ENCODE measurements around the gene HS6ST1. TPM values are rescaled to one million over a fixed set of nuclear protein-coding genes. Genes with fewer than 3 reads are reported as not detected.

The HS6ST1 gene
- total and polyA plus RNA-seq, 2 donors (not counting 1 experiment from before 2014, with no cell fraction given): 7.8 to 22.7 TPM

DNA sequence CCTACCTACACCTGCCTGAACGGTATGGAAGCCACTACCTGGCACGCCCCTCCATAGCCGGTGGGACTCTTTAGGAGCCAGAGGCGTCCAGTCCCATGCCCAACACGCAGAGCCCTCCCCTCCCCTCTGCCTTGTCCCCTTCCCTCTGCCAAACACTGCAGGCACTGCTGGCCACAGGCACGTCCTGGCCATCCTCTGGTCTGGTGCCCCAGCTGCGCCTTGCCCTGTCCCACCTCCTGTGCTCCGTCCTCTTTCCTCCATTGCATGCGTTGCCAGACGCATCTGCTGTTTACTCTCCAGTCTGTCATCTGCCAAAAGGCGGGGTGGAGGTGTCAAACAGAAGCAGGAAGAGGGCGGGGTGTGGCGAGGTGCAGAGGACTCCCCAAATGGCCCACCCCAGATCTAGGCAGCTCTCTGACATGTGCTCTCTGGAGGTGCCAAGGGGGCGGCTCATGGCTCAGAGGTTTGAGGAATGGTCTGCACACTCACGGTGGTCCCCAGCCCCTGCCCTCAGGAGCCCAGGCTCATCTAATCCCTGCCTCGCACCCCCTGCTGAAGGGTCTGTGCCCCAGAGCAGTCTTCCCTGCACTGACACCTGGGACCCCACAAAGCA lies 45.1 kb downstream of the HS6ST1 start:
- intact Hi-C loops (cut with micrococcal nuclease): no loop called here
- Mint-ChIP-seq H3K27me3 (no peaks in the 10 kb centered on the region), H3K9me3 (ENCODE audit: insufficient read depth) (peaks cover 2% of the 10 kb centered on the region), H3K27ac (no peak overlapping the region), H3K4me1 (no peaks in the 10 kb centered on the region), H3K4me3 (no peak overlapping the region)
- H3K79me2 ChIP-seq (ENCODE audit: control insufficient read depth, insufficient read depth, low read length): peaks cover 5% of the 10 kb centered on the region
- ChIA-PET CTCF (no interaction called here), POLR2A (no interaction called here)
- TF ChIP-seq, protein P1, sequence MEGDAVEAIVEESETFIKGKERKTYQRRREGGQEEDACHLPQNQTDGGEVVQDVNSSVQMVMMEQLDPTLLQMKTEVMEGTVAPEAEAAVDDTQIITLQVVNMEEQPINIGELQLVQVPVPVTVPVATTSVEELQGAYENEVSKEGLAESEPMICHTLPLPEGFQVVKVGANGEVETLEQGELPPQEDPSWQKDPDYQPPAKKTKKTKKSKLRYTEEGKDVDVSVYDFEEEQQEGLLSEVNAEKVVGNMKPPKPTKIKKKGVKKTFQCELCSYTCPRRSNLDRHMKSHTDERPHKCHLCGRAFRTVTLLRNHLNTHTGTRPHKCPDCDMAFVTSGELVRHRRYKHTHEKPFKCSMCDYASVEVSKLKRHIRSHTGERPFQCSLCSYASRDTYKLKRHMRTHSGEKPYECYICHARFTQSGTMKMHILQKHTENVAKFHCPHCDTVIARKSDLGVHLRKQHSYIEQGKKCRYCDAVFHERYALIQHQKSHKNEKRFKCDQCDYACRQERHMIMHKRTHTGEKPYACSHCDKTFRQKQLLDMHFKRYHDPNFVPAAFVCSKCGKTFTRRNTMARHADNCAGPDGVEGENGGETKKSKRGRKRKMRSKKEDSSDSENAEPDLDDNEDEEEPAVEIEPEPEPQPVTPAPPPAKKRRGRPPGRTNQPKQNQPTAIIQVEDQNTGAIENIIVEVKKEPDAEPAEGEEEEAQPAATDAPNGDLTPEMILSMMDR (IDR thresholded peaks at IDR 0.05): no peak
- TF ChIP-seq EZH2 (IDR thresholded peaks at IDR 0.05; ENCODE audit: borderline replicate concordance, insufficient read depth, low read depth, low read length, poor library complexity, severe bottlenecking): no peak
- H3K27ac ChIP-seq (ENCODE audit: low read length in 2 of 2): no peak overlapping the region
- peaks cover 1 to 24% (median 12%) of the 10 kb centered on the region in 3 donors for H3K9me3 ChIP-seq (ENCODE audit: control extremely low read depth in 1 of 3, control insufficient read depth in 2 of 3, insufficient read depth in 1 of 3, low read length in 2 of 3)
- H3K4me1 ChIP-seq (ENCODE audit: control insufficient read depth in 2 of 2, insufficient read depth in 2 of 2, low read length in 2 of 2): no peaks in the 10 kb centered on the region
- no peak overlapping the region for H3K9ac ChIP-seq (ENCODE audit: low read length)
- H3K4me3 ChIP-seq (ENCODE audit: control extremely low read depth in 1 of 5, extremely low read depth in 1 of 5, insufficient read depth in 1 of 5, low read depth in 2 of 5, low read length in 4 of 5): no peak overlapping the region
- DNase-seq (no peak), ATAC-seq (ENCODE audit: low read depth) (no peak)
- peaks cover 0 to 17% of the 10 kb centered on the region in 2 experiments for H3K36me3 ChIP-seq (replicated peaks in 1 of 2; ENCODE audit: control extremely low read depth in 1 of 2, control insufficient read depth in 1 of 2, extremely low read depth in 1 of 2, insufficient read depth in 2 of 2, low read length in 1 of 2)
- peaks cover 6% of the 10 kb centered on the region for H4K20me1 ChIP-seq (ENCODE audit: control insufficient read depth, insufficient read depth, low read length, poor library complexity, severe bottlenecking)
- no peak overlapping the region for H3K4me2 ChIP-seq (replicated peaks; ENCODE audit: low read depth, low read length, poor library complexity, severe bottlenecking)
- no peaks in the 10 kb centered on the region for H3K27me3 ChIP-seq (replicated peaks in 1 of 4; ENCODE audit: control extremely low read depth in 1 of 4, control insufficient read depth in 3 of 4, insufficient read depth in 4 of 4, low read length in 3 of 4)
- no peak overlapping the region for H2AFZ ChIP-seq (ENCODE audit: insufficient read depth, low read depth, low read length, poor library complexity, severe bottlenecking)
- WGBS (ENCODE audit: insufficient coverage): 96% methylated on average over 14 of the region's 16 CpGs

DNA sequence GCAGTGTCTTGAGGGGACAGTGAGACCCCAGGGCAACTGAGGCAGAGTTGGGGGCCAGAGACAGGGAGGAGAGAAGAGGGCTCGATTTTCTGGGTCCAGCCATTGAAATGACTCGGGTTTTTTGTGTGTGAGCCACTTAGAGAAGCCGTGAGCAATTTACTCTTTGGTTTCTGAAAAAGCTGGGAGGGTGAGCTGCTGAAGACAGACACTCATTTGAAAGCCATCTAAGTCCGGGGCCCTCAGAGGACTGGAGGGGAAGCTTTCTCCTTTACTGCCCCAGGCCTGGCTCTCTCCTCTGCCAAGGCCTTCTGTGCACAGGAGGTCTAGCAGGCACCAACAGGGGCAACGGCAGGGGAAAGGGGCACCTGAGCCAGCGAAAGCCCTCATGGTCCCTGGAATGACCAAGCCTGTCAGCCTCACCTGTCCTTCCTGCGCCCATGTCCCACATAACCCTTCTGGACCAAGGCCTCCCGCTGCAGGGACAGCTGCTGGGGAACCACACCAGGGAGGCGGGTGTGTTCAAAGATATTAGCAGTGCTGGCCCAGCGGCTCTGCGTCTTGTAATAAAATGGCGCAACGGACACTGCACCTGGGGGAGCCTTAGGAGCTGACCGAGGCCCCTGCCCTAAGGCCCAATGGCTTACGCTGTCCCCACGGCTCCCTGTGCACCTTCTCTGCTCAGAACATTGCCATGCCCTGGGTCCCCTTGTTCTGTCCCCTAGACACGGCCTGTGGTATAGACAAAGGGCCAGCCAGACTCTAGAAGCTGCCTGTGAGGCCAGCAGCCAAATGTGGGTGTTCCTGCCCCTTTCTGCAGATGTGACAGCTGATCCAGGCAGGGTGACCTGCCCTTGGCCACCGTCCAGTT lies 45.8 kb downstream of the HS6ST1 start:
- ChIA-PET POLR2A (no interaction called here), CTCF (no interaction called here)
- DNase-seq (no peak), ATAC-seq (ENCODE audit: low read depth) (no peak)
- Mint-ChIP-seq H3K4me3 (no peak overlapping the region), H3K27me3 (no peaks in the 10 kb centered on the region), H3K9me3 (ENCODE audit: insufficient read depth) (peaks cover 2% of the 10 kb centered on the region), H3K4me1 (no peaks in the 10 kb centered on the region), H3K27ac (no peak overlapping the region)
- Histone ChIP-seq H3K4me3 (ENCODE audit: control extremely low read depth in 1 of 5, extremely low read depth in 1 of 5, insufficient read depth in 1 of 5, low read depth in 2 of 5, low read length in 4 of 5) (no peak overlapping the region), H3K27ac (ENCODE audit: low read length in 2 of 2) (no peak overlapping the region), H3K9ac (ENCODE audit: low read length) (no peak overlapping the region), H4K20me1 (ENCODE audit: control insufficient read depth, insufficient read depth, low read length, poor library complexity, severe bottlenecking) (peaks cover 6% of the 10 kb centered on the region), H3K9me3 (ENCODE audit: control extremely low read depth in 1 of 3, control insufficient read depth in 2 of 3, insufficient read depth in 1 of 3, low read length in 2 of 3) (peaks cover 1 to 24% (median 12%) of the 10 kb centered on the region in 3 donors), H3K27me3 (replicated peaks in 1 of 4; ENCODE audit: control extremely low read depth in 1 of 4, control insufficient read depth in 3 of 4, insufficient read depth in 4 of 4, low read length in 3 of 4) (no peaks in the 10 kb centered on the region), H2AFZ (ENCODE audit: insufficient read depth, low read depth, low read length, poor library complexity, severe bottlenecking) (no peak overlapping the region), H3K4me1 (ENCODE audit: control insufficient read depth in 2 of 2, insufficient read depth in 2 of 2, low read length in 2 of 2) (no peaks in the 10 kb centered on the region), H3K36me3 (replicated peaks in 1 of 2; ENCODE audit: control extremely low read depth in 1 of 2, control insufficient read depth in 1 of 2, extremely low read depth in 1 of 2, insufficient read depth in 2 of 2, low read length in 1 of 2) (peaks cover 0 to 17% of the 10 kb centered on the region in 2 experiments), H3K4me2 (replicated peaks; ENCODE audit: low read depth, low read length, poor library complexity, severe bottlenecking) (no peak overlapping the region), H3K79me2 (ENCODE audit: control insufficient read depth, insufficient read depth, low read length) (peaks cover 5% of the 10 kb centered on the region)
- TF ChIP-seq, protein P1 (IDR thresholded peaks at IDR 0.05): no peak
- no peak for TF ChIP-seq EZH2 (IDR thresholded peaks at IDR 0.05; ENCODE audit: borderline replicate concordance, insufficient read depth, low read depth, low read length, poor library complexity, severe bottlenecking)
- intact Hi-C loops (cut with micrococcal nuclease): no loop called here
- WGBS (ENCODE audit: insufficient coverage): 95% methylated on average over 18 of the region's 18 CpGs

Data from B cell (primary cell).